HG03045 (cell line): Measurements from ENCODE around the gene KSR2.
"Not testable (repeated sequence)": the region's sequence is repeated elsewhere in the genome, so short reads cannot be mapped to it uniquely, and the experiment has no call there.

Experiments used
- ATAC-seq: cut with Tn5 transposase; IDR thresholded peaks from one replicate; pipeline ENCODE4 v1.9.1; 2021; ENCODE audit warnings: mild to moderate bottlenecking, moderate library complexity; ENCODE audit not compliant: unreplicated experiment

Gene KSR2

DNA sequence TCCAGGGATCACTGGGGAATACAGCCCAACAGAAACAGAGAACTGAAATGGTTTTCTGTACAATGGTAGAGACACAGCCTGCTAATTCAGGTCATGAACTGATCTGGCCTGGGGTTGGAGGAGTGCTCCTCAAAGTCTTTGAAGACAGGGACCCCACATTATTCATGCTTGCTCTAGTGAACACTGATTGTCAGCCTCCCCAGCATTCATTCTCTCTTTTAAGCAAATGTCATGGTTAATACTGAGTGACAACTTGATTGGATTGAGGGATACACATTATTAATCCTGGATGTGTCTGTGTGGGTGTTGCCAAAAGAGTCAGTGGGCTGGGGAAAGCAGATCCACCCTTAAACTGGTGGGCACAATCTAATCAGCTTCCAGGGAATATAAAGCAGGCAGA, 319.0 kb downstream of the KSR2 start:
- ATAC-seq: no peak

DNA sequence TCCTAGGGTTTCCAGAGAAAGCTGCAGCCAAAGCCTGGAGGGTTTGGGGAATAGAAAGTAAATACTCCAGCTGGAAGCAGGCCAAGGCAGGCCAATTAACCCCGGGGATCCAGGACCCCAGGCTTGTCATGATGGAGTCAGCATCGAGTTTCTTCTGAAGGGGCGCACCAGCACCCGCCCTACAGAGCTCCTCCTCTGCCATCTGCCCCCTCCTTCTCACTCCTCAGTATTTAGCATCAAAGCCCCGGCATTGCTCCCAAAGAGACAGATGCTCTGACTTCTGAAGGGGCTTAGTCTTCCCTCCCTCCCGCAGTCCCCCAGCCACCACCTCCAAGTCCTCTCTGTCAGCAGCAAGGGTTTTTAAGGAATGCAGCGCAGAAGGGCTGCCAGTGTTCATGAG, 322.3 kb downstream of the KSR2 start:
- ATAC-seq: no peak

DNA sequence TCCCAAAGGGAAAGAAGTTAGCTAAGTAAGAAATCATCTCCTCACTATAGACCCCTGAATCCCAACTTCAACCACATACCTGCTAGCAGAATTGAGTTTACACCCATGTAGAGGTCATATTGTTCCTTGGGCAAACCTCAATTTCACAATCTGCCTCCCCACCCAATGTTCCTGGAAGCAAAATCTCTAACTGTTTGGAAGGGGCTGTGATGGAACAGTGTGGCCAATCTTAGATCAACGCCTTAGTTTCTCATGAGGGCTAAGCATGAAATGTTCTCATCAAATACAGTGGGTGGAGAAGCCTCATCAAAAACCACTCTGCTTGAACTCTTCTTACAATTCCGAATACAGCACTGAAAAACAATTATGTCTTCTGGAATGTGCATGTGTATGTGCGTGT, 323.3 kb downstream of the KSR2 start:
- ATAC-seq: no peak

DNA sequence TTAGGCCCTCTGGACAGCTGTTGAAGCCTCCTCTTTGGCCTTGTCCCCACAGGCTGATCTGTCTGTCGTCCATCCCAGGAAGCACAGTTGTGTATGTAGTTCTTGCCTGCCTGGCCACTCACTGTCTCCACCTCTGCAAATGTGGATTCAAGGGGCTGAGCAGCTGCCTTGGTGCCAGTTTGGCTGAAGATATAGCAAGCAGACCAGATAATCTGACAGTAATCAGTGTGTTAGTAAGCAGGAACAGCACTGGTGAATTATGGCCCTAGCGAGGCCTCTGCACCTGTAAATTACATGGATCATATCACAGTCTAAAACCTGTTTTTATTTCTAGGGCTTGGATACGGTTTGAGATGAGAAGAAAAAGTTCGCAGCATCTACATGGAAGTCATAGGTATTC, 324.8 kb downstream of the KSR2 start:
- no peak for ATAC-seq

DNA sequence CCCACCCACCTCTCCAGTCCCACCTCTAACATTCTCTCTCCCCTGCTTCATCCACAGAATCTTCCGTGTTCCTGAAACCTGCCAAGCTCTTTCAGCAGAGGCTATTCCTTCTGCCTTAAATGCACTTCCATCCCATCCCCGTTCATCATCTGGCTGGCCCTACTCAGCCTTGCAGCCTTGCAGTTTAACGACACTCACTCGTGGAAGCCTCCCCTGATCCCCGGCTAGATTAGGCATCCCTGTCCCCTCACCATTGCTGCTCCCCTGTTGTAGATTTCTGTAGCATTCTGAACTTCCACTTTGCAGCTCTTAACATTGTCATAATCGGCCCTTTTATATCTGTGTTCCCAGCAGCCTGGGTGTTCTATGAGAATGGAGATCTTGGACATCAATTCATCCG, 326.9 kb downstream of the KSR2 start:
- no peak for ATAC-seq

DNA sequence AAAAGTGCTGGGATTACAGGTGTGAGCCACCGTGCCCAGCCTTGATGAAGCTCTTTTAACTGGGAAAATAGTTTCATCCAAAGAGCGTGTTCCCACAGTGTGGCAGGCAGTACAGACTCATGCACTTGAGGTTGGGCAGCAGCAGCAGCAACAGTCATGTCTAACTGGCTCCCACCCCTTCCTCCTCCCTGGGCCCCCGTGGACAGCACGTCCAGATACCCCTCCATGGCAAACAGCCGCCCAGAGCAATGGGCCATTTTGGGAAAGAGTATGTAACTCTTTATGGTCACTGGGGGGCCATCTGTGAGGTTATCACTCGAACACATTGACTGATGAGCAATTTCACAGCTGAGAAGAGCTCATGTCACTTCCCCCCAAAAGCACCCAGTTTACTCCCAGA, 328.3 kb downstream of the KSR2 start:
- no peak for ATAC-seq

DNA sequence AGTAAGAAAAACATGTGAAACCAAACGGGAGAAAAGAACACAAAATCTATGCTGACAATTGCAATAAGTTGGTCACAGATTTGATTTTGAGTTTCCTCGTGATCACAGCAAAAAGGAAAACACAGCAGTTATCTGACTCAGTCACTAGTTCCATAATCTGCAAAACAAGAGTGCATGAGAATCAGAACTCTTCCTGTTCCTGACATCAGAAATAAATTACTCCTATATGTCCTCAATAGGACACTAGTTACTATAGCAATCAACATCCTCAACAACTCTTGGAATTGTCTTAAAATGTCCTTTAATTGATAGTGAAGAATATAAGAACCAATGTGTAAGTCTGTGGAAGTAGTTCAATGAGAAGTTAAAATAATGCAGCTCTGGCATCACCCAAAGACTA, 339.3 kb downstream of the KSR2 start:
- no peak for ATAC-seq

DNA sequence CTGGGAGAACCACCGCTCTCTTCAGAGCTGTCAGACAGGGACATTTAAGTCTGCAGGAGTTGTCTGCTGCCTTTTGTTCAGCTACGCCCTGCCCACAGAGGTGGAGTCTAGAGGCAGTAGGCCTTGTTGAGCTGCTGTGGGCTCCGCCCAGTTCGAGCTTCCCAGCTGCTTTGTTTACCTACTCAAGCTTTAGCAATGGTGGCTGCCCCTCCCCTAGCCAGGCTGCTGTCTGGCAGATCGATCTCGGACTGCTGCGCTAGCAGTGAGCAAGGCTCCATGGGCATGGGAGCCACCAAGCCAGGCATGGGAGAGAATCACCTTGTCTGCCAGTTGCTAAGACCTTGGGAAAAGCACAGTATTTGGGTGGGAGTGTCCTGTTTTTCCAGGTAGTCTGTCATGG, 340.1 kb downstream of the KSR2 start:
- ATAC-seq: not testable (repeated sequence)

DNA sequence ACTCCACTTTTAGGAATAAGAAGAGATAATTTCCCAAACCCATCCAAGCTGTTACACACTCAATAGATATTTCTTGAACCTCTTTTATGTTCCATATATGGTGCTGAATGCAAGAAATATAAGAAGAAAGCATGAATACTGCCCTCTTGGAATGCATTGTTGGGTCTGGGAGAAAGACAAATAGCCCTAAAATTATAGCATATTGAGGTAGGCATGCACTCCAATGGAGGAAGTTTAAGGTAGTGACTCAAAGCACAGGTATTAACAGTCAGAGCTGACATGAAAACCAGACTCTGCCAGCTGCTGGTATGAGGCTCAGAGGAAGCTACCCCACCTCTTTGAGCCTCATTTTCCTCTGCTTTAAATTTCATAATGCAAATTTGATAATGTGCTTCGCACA, 346.0 kb downstream of the KSR2 start:
- no peak for ATAC-seq

DNA sequence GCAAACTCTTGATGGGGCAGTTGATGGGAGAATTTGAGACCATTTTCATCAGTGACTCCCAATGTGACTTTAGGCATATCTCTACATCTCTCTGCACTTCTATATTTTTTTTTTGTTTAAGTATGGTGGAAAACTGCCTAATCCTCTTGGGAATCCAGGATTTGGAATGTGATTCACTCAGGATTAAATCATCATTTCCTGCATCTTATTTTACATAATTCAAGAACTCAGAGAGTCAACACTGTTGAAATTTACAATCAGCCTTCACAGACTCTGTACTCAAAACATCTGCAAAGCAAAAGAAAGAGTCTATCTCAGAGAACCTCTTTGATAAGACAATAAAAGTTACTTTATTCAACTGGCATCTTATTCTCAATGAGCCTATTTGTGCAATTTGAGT, 346.7 kb downstream of the KSR2 start:
- no peak for ATAC-seq

DNA sequence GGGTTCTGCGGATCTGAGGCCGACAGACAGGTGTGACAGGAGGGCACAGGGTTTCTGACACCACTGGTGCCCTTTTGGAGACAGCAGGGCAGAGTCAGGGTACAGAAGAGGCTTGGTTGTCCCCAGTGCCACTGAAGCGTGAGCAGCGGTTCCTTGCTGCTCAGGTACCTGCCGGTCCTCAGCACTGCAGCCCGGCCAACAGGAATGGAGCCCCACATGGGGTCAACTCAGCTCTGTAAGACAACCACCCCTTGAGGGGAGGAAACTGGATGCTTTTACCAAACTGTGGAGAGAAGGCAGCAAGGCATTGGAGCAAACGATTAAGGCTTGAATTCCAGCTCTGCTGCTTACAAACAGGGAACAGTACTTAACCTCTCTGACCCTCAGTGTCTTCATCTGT, 361.0 kb downstream of the KSR2 start:
- ATAC-seq: no peak

DNA sequence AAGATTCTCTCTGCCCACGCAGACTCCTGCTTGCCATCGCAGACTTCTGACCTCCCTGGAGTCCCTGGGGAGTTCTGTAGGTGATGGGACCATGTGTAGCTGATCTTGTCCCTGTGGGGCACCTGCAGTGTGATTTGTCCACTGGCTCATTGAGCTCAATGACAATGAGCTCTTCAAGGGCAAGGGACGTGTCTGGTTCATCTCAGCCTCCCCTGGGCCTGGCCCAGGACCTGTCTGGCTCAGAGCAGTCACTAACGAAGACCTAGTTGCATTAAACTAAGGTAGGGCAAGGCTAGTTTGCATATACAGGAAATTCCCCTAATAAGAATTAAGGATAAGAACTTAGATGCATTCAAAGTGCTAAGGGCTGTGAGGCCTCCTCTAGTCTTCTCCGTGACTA, 361.8 kb downstream of the KSR2 start:
- no peak for ATAC-seq

DNA sequence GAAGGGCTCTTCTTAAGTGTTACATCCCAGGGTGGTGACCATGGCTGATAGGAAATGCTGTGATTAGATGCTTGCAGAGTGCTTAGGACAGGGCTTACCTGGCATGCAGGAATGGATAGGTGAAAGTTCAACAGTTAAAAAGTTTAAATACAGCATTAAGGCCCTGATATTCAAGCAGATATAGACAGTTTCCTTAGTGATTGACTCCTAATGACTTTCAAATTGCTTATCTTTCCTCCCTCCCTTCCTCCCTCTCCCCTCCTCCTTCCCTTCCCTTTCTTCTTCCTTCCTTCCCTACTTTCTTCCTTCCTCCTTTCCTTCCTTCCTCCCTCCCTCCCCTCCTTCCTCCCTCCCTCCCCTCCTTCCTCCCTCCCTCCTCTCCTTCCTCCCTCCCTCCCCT, 362.8 kb downstream of the KSR2 start:
- no peak for ATAC-seq

DNA sequence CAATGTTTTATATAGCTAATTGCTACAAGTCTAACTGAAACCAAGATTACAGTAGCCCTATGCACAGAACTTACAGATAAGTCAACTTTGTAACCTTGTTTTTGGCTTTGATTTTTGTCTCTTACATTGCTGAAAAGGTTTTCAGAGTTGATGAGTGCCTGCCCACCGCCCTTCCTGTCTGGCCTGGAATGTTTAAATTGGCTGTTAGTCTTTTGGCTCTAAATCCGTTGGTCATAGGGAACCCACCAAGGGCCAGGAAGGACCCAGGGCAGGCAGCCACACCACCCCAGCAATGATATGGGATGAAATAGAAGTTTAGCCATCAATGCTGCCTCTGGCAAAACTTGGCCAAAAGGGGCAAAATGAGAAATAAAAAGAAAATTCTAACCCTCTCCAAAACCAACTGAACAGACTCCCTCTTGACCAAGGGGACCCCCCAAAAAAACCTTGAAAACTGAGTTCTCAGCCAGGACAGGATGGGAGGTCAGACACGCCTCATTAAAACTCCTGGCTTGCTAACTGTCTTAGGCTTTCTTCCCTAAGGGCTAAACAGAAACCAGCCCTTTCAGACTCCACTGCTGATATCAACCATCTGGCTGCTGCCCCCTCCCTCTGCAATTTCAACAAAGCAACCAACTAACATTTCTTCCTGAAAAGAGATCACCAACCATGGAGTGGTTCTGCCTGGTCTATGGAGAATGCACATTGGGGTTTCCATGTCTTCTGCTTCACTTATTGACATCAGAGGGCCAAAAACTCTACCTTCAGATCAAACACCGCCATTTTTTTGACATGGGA, 365.3 kb downstream of the KSR2 start:
- ATAC-seq: no peak

DNA sequence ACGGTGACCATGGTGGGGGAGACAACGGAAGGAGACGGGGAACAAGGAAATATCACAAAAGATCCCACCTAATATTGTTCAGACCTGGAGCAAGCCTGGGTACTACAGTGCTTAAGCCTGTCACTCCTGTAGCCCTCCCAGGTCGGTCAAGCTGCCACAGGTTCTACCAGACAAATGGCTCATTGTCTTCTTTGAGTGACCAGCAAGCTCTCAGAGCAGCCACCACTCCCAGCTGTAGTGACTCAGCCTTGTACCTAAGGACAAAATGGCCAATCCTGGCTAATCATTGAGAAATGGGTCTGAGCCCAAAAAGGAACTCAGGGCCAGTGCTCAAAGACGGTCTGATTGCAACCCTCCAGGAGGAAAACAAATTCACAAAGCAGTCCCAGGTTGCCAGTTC, 368.9 kb downstream of the KSR2 start:
- ATAC-seq: no peak

DNA sequence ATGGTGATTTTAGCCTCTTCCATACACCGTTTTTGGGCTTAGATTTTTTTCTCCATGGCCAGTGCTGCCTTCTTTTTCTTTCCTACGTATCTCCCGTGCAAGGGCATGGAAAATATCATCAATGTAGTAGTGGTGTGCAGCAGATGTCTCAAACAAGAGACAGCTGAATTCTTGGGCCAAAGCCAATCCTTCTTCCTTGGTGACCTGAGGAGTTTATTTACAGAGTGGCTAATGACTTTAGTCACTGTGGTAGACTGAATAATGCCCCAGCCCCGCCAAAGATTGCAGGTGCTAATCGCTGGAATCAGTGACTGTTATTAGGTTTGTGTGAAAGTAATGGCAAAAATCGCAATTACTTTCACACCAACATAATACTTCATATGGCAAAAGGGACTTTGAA, 371.8 kb downstream of the KSR2 start:
- no peak for ATAC-seq

DNA sequence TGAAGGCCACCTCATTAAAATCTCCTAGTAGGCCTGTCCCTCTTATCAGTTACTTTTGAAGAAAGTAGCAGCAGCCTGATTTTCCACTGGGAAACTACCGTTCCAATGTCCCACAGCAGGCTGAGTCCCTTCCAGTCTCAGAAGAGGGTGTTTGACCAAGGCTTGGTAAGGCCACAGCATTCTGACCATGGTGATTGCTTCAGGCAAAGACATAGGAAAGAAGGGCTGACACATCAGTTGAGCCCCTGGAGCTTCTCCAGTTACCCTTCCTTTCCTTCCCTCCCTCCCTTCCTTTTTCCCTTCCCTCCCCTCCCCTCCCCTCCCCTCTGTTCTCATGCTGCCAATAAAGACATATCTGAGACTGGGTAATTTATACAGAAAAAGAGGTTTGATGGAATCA, 373.0 kb downstream of the KSR2 start:
- ATAC-seq: no peak

DNA sequence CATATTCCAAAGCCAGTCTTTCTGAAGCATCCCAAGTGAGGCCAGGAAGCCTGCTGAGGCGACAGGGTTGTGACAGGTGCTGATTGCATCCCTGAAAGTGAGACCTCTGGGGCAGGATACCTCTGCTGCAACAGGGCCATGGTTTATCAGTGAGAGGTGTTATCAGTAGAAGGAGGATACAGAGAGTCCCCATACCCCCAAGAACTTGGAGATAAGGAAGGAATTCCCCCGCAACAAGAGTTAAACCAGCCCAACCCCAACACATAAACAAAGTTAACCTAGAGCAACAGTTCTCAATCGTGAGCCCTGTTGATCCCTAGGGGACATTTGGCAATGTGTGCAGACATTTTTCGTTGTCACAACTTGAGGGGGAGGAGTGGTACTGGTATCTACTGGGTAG, 374.3 kb downstream of the KSR2 start:
- ATAC-seq: no peak

DNA sequence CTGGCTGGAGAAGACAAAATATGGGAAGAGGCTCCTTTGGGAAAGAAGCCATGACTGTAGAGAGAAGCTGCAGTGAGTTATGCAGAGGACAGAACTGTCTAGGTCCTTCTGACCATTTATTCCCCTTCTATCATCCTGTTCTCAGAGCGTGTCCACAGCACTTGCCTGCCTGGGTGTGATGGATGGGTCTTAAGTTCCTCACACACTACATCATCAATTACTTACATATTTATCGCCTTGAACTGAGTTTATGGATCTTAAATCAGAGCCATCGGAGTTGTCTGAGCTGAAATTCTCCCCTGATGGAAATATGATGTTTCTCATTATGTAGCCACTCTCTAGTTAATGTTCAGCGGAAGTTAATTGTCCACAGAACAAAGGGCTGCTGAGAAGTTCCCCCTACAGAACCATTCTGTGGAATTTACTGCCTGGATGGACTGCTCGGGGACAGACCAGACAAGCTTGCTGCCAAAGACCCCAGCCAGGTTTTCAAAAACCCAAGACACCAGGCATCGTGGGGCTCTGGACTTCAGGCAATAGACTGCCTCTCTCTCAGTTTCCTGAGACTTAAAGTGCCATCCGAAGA, 374.9 kb downstream of the KSR2 start:
- ATAC-seq: no peak

DNA sequence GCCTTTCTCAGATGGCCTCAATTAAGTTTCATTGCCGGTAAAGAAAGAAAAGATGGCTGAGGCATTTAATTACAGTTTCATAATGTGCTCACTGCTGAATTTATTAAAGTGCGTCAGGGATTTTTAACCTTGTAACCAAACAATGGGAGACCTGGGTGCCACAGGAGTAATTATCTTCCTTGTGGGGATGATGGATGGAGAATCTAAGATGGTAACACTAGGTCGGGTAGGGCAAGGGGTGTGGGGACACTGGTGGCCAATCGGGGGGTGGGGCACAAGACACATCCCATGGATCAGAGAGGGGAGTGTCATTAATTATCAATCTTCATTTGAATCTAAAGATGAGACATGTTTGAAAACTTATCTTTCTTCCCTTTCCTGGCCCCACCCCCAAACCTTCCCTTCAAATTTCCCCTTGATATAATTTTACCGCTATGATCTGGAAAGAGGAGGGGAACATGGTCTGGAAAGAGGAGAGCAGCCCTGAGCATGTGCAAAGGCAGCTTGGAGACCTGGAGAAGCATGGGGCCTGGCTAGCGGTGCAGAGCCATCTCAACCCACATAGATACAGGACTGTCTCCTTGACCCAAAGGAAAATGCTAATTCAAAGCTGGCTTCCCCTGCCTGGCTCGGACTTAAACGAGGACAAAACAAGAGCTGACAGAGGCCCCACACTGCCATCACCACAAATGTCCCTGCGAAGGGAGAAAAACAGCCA, 376.0 kb downstream of the KSR2 start:
- no peak for ATAC-seq

DNA sequence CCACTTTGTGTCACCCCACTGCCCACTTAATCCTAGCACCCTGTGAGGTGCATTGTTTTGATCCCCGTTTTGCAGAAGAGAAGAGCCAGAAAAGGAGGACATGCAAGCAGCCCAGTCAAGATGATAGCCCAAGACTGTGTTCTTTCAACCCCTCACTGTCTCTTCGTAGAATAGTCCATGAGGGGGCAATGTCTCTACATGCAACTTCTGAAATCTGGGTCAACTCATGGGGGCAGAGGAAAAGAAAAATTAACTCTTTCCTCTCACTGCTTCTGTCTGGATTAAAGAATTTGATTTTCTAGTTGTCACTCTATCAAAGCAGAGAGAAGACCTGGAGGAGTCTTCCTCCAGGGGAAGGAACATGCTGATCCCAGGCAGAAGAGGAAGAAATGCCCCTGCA, 377.8 kb downstream of the KSR2 start:
- no peak for ATAC-seq

DNA sequence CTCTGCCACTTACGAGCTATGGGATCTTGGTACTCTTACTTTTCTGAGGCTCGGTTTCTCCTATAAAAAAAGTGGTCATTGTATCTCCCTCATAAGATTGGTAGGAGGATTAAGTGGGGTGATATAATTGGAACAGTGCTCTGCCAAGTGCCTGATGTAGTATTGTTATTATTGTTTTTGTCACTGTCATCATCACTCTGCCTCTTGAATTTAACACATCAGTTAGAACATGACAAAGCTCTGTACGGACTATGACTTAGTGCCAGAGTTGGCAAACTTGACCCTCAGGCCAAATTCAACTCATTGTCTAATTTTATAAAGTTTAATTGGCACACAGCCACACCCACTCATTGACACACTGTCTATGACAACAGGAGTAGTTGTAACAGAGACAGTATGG, 378.4 kb downstream of the KSR2 start:
- no peak for ATAC-seq
